Measurements from ENCODE around the gene PDCD6IP.
"Not testable (repeated sequence)": the region's sequence is repeated elsewhere in the genome, so short reads cannot be mapped to it uniquely, and the experiment has no call there.

Gene PDCD6IP

GRCh38 chr3:33798418-33799201, at the start of gene PDCD6IP:
Gene PDCD6IP, plus strand, starts transcription at chr3:33798630. Its CDS starts 99 bp downstream, at chr3:33798729.
- DNase-seq = peak; percentile 77

GRCh38 chr3:33749546-33750210, 48.8 kb upstream of the PDCD6IP start:
- no peak for DNase-seq

GRCh38 chr3:33750211-33750548, 48.2 kb upstream of the PDCD6IP start:
- no peak for DNase-seq

GRCh38 chr3:33751336-33751735, 47.1 kb upstream of the PDCD6IP start:
- DNase-seq = no peak

- DNase-seq = not testable (repeated sequence)
Observed at GRCh38 chr3:33754391-33754790, 44.0 kb upstream of the PDCD6IP start.

- no peak for DNase-seq
Observed at GRCh38 chr3:33758281-33758680, 40.1 kb upstream of the PDCD6IP start.

GRCh38 chr3:33758864-33759263, 39.6 kb upstream of the PDCD6IP start:
- no peak for DNase-seq

GRCh38 chr3:33768578-33769330, 29.7 kb upstream of the PDCD6IP start:
- no peak for DNase-seq

GRCh38 chr3:33773637-33774036, 24.8 kb upstream of the PDCD6IP start:
- DNase-seq = no peak

GRCh38 chr3:33775363-33775762, 23.1 kb upstream of the PDCD6IP start:
- DNase-seq = no peak

GRCh38 chr3:33777996-33778395, 20.4 kb upstream of the PDCD6IP start:
- no peak for DNase-seq

- DNase-seq = no peak
Observed at GRCh38 chr3:33779751-33780150, 18.7 kb upstream of the PDCD6IP start.

- not testable (repeated sequence) for DNase-seq
Observed at GRCh38 chr3:33781413-33781812, 17.0 kb upstream of the PDCD6IP start.

- no peak for DNase-seq
Observed at GRCh38 chr3:33786565-33787327, 11.7 kb upstream of the PDCD6IP start.

- DNase-seq = no peak
Observed at GRCh38 chr3:33787328-33788009, 11.0 kb upstream of the PDCD6IP start.

- no peak for DNase-seq
Observed at GRCh38 chr3:33789183-33789954, 9.1 kb upstream of the PDCD6IP start.

GRCh38 chr3:33790091-33790490, 8.3 kb upstream of the PDCD6IP start:
- DNase-seq = no peak

GRCh38 chr3:33791477-33792166, 6.8 kb upstream of the PDCD6IP start:
- no peak for DNase-seq

GRCh38 chr3:33792167-33792892, 6.1 kb upstream of the PDCD6IP start:
- DNase-seq = no peak

GRCh38 chr3:33795131-33795530, 3.3 kb upstream of the PDCD6IP start:
- DNase-seq = no peak
